SH-SY5Y (cell line): Measurements from ENCODE around the gene ZNF296.

ENCODE experiments used
- GATA2 ChIP-seq: IDR thresholded peaks from 2 replicates; pipeline ENCODE4 v1.6.1; 2011; ENCODE audit warnings: mild to moderate bottlenecking, low read depth, low read length
- GATA3 ChIP-seq: IDR thresholded peaks from 2 replicates; pipeline ENCODE4 v1.6.1; 2011; ENCODE audit warnings: low read depth, mild to moderate bottlenecking, low read length, moderate library complexity

ZNF296 gene

GRCh38 chr19:45078390-45079062, 2.2 kb upstream of the ZNF296 start:
- no peak for TF ChIP-seq GATA3
- TF ChIP-seq GATA2: no peak

GRCh38 chr19:45076851-45077730, 813 bp upstream of the ZNF296 start:
- TF ChIP-seq GATA3 (no peak), GATA2 (no peak)

- no peak for TF ChIP-seq GATA2
- TF ChIP-seq GATA3: no peak
Observed at GRCh38 chr19:45075301-45076028, 813 bp downstream of the ZNF296 start.

- no peak for TF ChIP-seq GATA3
- no peak for TF ChIP-seq GATA2
Observed at GRCh38 chr19:45074744-45075300, 1.5 kb downstream of the ZNF296 start.

- TF ChIP-seq GATA2 (no peak), GATA3 (no peak)
Observed at GRCh38 chr19:45071969-45072790, 4.1 kb downstream of the ZNF296 start.

GRCh38 chr19:45071545-45071938, 4.7 kb downstream of the ZNF296 start:
- TF ChIP-seq GATA3 (no peak), GATA2 (no peak)

GRCh38 chr19:45070861-45071544, 5.3 kb downstream of the ZNF296 start:
- TF ChIP-seq GATA2: no peak
- no peak for TF ChIP-seq GATA3

- TF ChIP-seq GATA2 (no peak), GATA3 (no peak)
Observed at GRCh38 chr19:45070214-45070613, 6.1 kb downstream of the ZNF296 start.

- no peak for TF ChIP-seq GATA3
- TF ChIP-seq GATA2: no peak
Observed at GRCh38 chr19:45069056-45069455, 7.2 kb downstream of the ZNF296 start.

GRCh38 chr19:45068041-45068440, 8.2 kb downstream of the ZNF296 start:
- TF ChIP-seq GATA3: no peak

GRCh38 chr19:45066921-45067661, 9.2 kb downstream of the ZNF296 start:
- no peak for TF ChIP-seq GATA3
- TF ChIP-seq GATA2: no peak
